Smooth muscle cell (in vitro differentiated cells): Measurements from ENCODE around the gene B3GALNT2. TPM values are rescaled to one million over a fixed set of nuclear protein-coding genes. Genes with fewer than 3 reads are reported as not detected.
"Not testable (repeated sequence)": the region's sequence is repeated elsewhere in the genome, so short reads cannot be mapped to it uniquely, and the experiment has no call there.

ENCODE experiments used
- DNase-seq: peaks from one replicate; lab custom pipeline; 2025; ENCODE audit not compliant: unreplicated experiment; lab: John Stamatoyannopoulos, UW
- H2AFZ ChIP-seq: fragments of 200-600 bp; sonication (generic); 2 replicates; pipeline ENCODE4 v1.6.0; 2016; ENCODE audit warnings: antibody characterized with exemption, low read depth, mild to moderate bottlenecking
- H3F3A ChIP-seq: fragments of 200-600 bp; sonication (generic); 2 replicates; pipeline ENCODE4 v1.6.0; 2017; ENCODE audit warnings: antibody characterized with exemption, low read depth
- H3K27ac ChIP-seq: fragments of 200-600 bp; sonication (generic); 2 replicates; pipeline ENCODE4 v1.5.1; 2016; ENCODE audit warnings: low read depth, mild to moderate bottlenecking
- H3K27me3 ChIP-seq: fragments of 200-600 bp; sonication (generic); 2 replicates; pipeline ENCODE4 v1.6.1; 2016; ENCODE audit warnings: low read depth, mild to moderate bottlenecking
- H3K36me3 ChIP-seq: fragments of 200-600 bp; sonication (generic); 2 replicates; pipeline ENCODE4 v1.5.1; 2016; ENCODE audit warnings: low read depth
- H3K4me1 ChIP-seq: fragments of 200-600 bp; sonication (generic); 2 replicates; pipeline ENCODE4 v1.5.1; 2016; ENCODE audit warnings: low read depth
- H3K4me2 ChIP-seq: fragments of 200-600 bp; sonication (generic); 2 replicates; pipeline ENCODE4 v1.6.0; 2016; ENCODE audit warnings: mild to moderate bottlenecking
- H3K4me3 ChIP-seq: fragments of 200-600 bp; sonication (generic); 2 replicates; pipeline ENCODE4 v1.5.1; 2016; ENCODE audit warnings: mild to moderate bottlenecking
- H3K79me2 ChIP-seq: fragments of 200-600 bp; sonication (generic); 2 replicates; pipeline ENCODE4 v1.6.0; 2016; ENCODE audit warnings: low read depth, mild to moderate bottlenecking
- H3K9ac ChIP-seq: fragments of 200-600 bp; sonication (generic); 2 replicates; pipeline ENCODE4 v1.6.0; 2016; ENCODE audit warnings: low read depth
- H3K9me3 ChIP-seq: fragments of 200-600 bp; sonication (generic); replicated peaks from 2 replicates; pipeline ENCODE4 v1.5.1; 2016; ENCODE audit warnings: low read depth
- H4K20me1 ChIP-seq: fragments of 200-600 bp; sonication (generic); 2 replicates; pipeline ENCODE4 v1.6.0; 2016; ENCODE audit warnings: low read depth
- CTCF ChIP-seq: fragments of 200-600 bp; sonication (generic); IDR thresholded peaks from 2 replicates; pipeline ENCODE4 v1.5.1; 2017; ENCODE audit warnings: borderline replicate concordance, mild to moderate bottlenecking, antibody characterized with exemption; ENCODE audit not compliant: insufficient read depth, poor library complexity, severe bottlenecking
- WGBS: methylation state at CpG from one replicate; pipeline ENCODE4 v1.1.7; 2016; ENCODE audit warnings: low lambda C conversion rate; 5-methylcytosine and 5-hydroxymethylcytosine counted together
- polyA plus RNA-seq: library from polyadenylated mRNA; unstranded; fragments of >200 nt; fragmentation: Nextera tagmentation; extraction: Ambion mirVana; gene quantifications from 2 replicates; pipeline ENCODE4 v1.2.1, GENCODE V29; 2016
- total RNA-seq: library from RNA; depleted of rRNA; stranded (reverse); fragments of >200 nt; gene quantifications from 2 replicates; pipeline ENCODE4 v1.2.3, GENCODE V29; 2014

The B3GALNT2 gene
- total and polyA plus RNA-seq, 2 experiments from 2014 or later, result 8.2 to 22.7 TPM

GRCh38 chr1:235549351-235550139 lies 45.3 kb upstream of the B3GALNT2 start:
- Histone ChIP-seq H3K9me3 (no peaks in the 10 kb centered on the region), H3K79me2 (no peaks in the 10 kb centered on the region), H2AFZ (no peak overlapping the region), H3K36me3 (no peaks in the 10 kb centered on the region), H3K4me2 (no peak overlapping the region), H3K27me3 (no peaks in the 10 kb centered on the region), H3K4me1 (no peaks in the 10 kb centered on the region), H3K9ac (no peak overlapping the region), H3K27ac (no peak overlapping the region), H4K20me1 (no peaks in the 10 kb centered on the region), H3F3A (no peaks in the 10 kb centered on the region), H3K4me3 (no peak overlapping the region)
- TF ChIP-seq CTCF, result no peak
- WGBS, result 77% methylated on average over 13 of the region's 13 CpGs
- DNase-seq, result no peak

- H3K9me3 ChIP-seq, H2AFZ ChIP-seq, H3K27me3 ChIP-seq, DNase-seq, H3K4me2 ChIP-seq, H3K4me1 ChIP-seq, H3K79me2 ChIP-seq, H3K36me3 ChIP-seq, H3K27ac ChIP-seq, H3F3A ChIP-seq, H4K20me1 ChIP-seq, H3K4me3 ChIP-seq, H3K9ac ChIP-seq: not testable (repeated sequence)
- 59% methylated on average over 10 of the region's 10 CpGs for WGBS
Observed at GRCh38 chr1:235546369-235547155, 42.3 kb upstream of the B3GALNT2 start.

GRCh38 chr1:235545292-235545930 lies 41.2 kb upstream of the B3GALNT2 start:
- no peaks in the 10 kb centered on the region for H3K79me2 ChIP-seq

GRCh38 chr1:235542845-235543244 lies 38.6 kb upstream of the B3GALNT2 start:
- not testable (repeated sequence) for H3K4me2 ChIP-seq, H3K79me2 ChIP-seq, H3F3A ChIP-seq, H2AFZ ChIP-seq, H3K9ac ChIP-seq, H3K27me3 ChIP-seq, DNase-seq, H4K20me1 ChIP-seq, H3K4me3 ChIP-seq, H3K4me1 ChIP-seq, H3K27ac ChIP-seq, H3K9me3 ChIP-seq, H3K36me3 ChIP-seq
- 79% methylated on average over 7 of the region's 7 CpGs for WGBS

More at GRCh38 chr1:235545292-235545930, 41.2 kb upstream of the B3GALNT2 start:
- no peaks in the 10 kb centered on the region for H3F3A ChIP-seq
- no peaks in the 10 kb centered on the region for H4K20me1 ChIP-seq
- no peak overlapping the region for H3K27ac ChIP-seq
- WGBS, result 94% methylated on average over 9 of the region's 9 CpGs
- H3K9me3 ChIP-seq, result no peaks in the 10 kb centered on the region
- H3K27me3 ChIP-seq, result no peaks in the 10 kb centered on the region
- DNase-seq, result no peak
- H3K4me1 ChIP-seq, result no peaks in the 10 kb centered on the region
- H2AFZ ChIP-seq, result no peak overlapping the region
- H3K9ac ChIP-seq, result no peak overlapping the region
- no peak for TF ChIP-seq CTCF
- no peak overlapping the region for H3K4me2 ChIP-seq
- no peaks in the 10 kb centered on the region for H3K36me3 ChIP-seq
- H3K4me3 ChIP-seq, result no peak overlapping the region
